ENCODE results near the gene CISH. TPM values are rescaled to one million over a fixed set of nuclear protein-coding genes. Genes with fewer than 3 reads are reported as not detected.

The CISH gene
- total and polyA plus RNA-seq, 3 donors from 2014 or later, result 1.3 to 5.8 (median 3.7) TPM

GRCh38 chr3:50627407-50628051 lies 16.0 kb upstream of the CISH start:
- intact Hi-C loops (cut with DNase I; ENCODE audit: low total_unique reads), result no loop called here
- DNase-seq, result no peak
- H3K4me3 ChIP-seq, result no peak overlapping the region
- TF ChIP-seq, protein P1, sequence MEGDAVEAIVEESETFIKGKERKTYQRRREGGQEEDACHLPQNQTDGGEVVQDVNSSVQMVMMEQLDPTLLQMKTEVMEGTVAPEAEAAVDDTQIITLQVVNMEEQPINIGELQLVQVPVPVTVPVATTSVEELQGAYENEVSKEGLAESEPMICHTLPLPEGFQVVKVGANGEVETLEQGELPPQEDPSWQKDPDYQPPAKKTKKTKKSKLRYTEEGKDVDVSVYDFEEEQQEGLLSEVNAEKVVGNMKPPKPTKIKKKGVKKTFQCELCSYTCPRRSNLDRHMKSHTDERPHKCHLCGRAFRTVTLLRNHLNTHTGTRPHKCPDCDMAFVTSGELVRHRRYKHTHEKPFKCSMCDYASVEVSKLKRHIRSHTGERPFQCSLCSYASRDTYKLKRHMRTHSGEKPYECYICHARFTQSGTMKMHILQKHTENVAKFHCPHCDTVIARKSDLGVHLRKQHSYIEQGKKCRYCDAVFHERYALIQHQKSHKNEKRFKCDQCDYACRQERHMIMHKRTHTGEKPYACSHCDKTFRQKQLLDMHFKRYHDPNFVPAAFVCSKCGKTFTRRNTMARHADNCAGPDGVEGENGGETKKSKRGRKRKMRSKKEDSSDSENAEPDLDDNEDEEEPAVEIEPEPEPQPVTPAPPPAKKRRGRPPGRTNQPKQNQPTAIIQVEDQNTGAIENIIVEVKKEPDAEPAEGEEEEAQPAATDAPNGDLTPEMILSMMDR (IDR thresholded peaks at IDR 0.05), result no peak
- no peak for TF ChIP-seq POLR2A (IDR thresholded peaks at IDR 0.05)
- H3K27me3 ChIP-seq, result no peaks in the 10 kb centered on the region
- 51 to 56% methylated on average over 6 of the region's 6 CpGs for WGBS, 2 donors
- no peaks in the 10 kb centered on the region for H3K9me3 ChIP-seq
- no peaks in the 10 kb centered on the region for H3K4me1 ChIP-seq
- no peaks in the 10 kb centered on the region for H3K36me3 ChIP-seq (ENCODE audit: low read depth, missing control alignments)
- no peak overlapping the region for H3K27ac ChIP-seq

- no peaks in the 10 kb centered on the region for H3K27me3 ChIP-seq
- no peak overlapping the region for H3K4me3 ChIP-seq
- intact Hi-C loops (cut with DNase I; ENCODE audit: low total_unique reads), result no loop called here
- H3K9me3 ChIP-seq, result no peaks in the 10 kb centered on the region
- WGBS, 2 donors, result 71 to 98% methylated on average over 1 to 3 of the region's 3 CpGs
- H3K27ac ChIP-seq, result no peak overlapping the region
- TF ChIP-seq, protein P1 (IDR thresholded peaks at IDR 0.05), result no peak
- no peak for TF ChIP-seq POLR2A (IDR thresholded peaks at IDR 0.05)
- no peak for DNase-seq
- no peaks in the 10 kb centered on the region for H3K4me1 ChIP-seq
- H3K36me3 ChIP-seq (ENCODE audit: low read depth, missing control alignments), result no peaks in the 10 kb centered on the region
Observed at GRCh38 chr3:50626401-50626800, 14.8 kb upstream of the CISH start.

DNA sequence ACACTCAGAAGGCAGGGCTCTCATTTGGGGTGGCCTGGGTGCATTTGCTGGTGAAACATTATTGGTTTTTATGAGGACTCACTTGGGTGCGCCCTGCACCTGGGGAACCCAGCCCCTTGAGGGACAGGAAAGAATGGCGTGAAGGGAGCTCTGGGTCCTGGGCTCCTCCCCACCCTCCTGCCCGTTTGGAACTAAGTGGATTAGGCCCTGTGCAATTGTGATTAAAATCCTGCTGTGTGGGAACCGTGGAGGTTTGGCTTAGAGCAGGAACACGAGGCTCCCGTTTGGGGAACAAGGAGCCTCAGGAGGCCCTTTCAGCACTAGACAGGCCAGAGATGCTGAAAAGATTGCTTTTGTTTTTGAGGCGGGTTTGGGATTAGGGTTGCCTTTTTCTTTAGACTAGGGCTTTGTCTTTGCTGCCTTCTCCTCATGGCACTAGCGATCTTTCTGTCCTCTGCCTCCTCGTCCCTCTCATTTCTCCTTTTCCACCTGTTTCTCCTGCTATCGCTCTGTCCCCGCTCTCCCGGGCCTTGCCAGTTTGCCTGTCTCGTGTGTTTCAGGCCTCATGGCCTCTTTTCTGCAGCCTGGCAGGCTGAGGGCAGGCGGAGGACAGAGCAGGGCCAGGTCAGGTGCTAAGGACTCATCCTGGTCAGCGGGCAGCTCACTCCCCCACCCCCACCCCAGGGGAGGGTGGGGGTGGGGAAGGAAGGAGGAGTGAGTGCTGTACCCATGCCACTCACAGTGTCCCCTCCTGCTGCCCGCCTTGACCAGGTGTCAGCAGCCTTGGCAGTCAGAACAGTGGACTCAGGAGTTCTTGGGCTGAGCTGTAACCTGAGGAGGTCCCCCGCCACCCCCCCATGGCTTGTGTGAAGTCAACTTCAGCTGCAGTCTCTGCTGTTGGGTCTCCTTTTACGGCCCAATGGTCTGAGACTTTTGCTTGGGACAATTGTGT lies 13.9 kb upstream of the CISH start:
- H3K4me3 ChIP-seq, result no peak overlapping the region
- DNase-seq, result no peak
- no peaks in the 10 kb centered on the region for H3K27me3 ChIP-seq
- intact Hi-C loops (cut with DNase I; ENCODE audit: low total_unique reads), result no loop called here
- TF ChIP-seq, protein P1 (IDR thresholded peaks at IDR 0.05), result no peak
- no peak for TF ChIP-seq POLR2A (IDR thresholded peaks at IDR 0.05)
- H3K36me3 ChIP-seq (ENCODE audit: low read depth, missing control alignments), result no peaks in the 10 kb centered on the region
- WGBS, 2 donors, result 69 to 71% methylated on average over 13 to 18 of the region's 18 CpGs
- no peaks in the 10 kb centered on the region for H3K9me3 ChIP-seq
- no peak overlapping the region for H3K27ac ChIP-seq
- H3K4me1 ChIP-seq, result no peaks in the 10 kb centered on the region

DNA sequence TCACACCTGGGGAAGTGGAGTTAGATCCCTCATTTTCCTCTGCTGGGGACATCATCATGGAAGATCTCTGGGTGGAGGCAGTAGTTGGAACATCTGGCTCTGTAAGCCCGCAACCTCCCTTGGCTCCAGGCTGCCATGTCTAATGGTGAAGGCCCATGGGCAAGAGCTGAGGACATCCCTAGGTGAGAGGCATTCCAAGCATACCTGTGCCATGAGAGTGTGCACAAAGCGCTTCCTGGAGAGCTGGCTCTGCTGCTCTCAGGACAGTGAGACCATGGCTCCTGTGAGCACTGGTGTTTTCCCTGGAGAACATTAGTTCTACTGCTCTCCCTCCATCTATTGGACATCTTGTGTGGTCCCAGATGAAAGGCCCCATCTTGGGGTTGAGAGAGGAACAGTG lies 13.1 kb upstream of the CISH start:
- Histone ChIP-seq H3K9me3 (no peaks in the 10 kb centered on the region), H3K4me1 (no peaks in the 10 kb centered on the region), H3K36me3 (ENCODE audit: low read depth, missing control alignments) (no peaks in the 10 kb centered on the region), H3K27ac (no peak overlapping the region), H3K27me3 (no peaks in the 10 kb centered on the region), H3K4me3 (no peak overlapping the region)
- DNase-seq, result no peak
- intact Hi-C loops (cut with DNase I; ENCODE audit: low total_unique reads), result no loop called here
- TF ChIP-seq POLR2A (IDR thresholded peaks at IDR 0.05), result no peak
- TF ChIP-seq, protein P1 (IDR thresholded peaks at IDR 0.05), result no peak
- WGBS, 2 donors, result 86 to 94% methylated on average over 2 of the region's 2 CpGs

Measured in testis (tissue), 3 donors.